Pancreas (tissue), 10 donors: ENCODE measurements around the gene ABCA6. TPM values are rescaled to one million over a fixed set of nuclear protein-coding genes. Genes with fewer than 3 reads are reported as not detected.
A peak's percentile ranks its signal among the peaks of the same experiment; 100 is the strongest.
"Not testable (repeated sequence)": the region's sequence is repeated elsewhere in the genome, so short reads cannot be mapped to it uniquely, and the experiment has no call there.

Experiments
- ATAC-seq, 4 donors: fragments of 200-7000 bp; cut with Tn5 transposase; one replicate each; pipeline versions ENCODE4 v1.8.0 to v1.9.1; 2020; ENCODE audit warnings: mild to moderate bottlenecking in 4 of 4, moderate library complexity in 4 of 4
- DNase-seq, 6 donors: peaks; one replicate each; pipeline ENCODE4 v3.0.0-alpha.2; 2020
- FAIRE-seq: peaks from 2 replicates; lab custom pipeline; 2012; peaks lifted over from hg19 to GRCh38; lab: Jason Lieb, UNC
- H3K27ac ChIP-seq, 4 donors: fragments of 200-600 bp; sonication (generic); 1 replicate in 3 of 4; 2 replicates in 1 of 4; pipeline versions ENCODE4 v1.5.0 to v1.8.0; 2020
- H3K27me3 ChIP-seq, 4 donors: fragments of 200-600 bp; one replicate each; pipeline ENCODE4 v1.8.0; 2021
- H3K36me3 ChIP-seq, 3 donors: fragments of 200-600 bp; sonication (generic) in 1 of 3; one replicate each; pipeline versions ENCODE4 v1.5.0 to v1.8.0; 2020 to 2021
- H3K4me1 ChIP-seq, 3 donors: fragments of 200-600 bp; one replicate each; pipeline ENCODE4 v1.8.0; 2021
- H3K4me3 ChIP-seq, 4 donors: fragments of 200-600 bp; sonication (generic) in 2 of 4; one replicate each; pipeline versions ENCODE4 v1.5.0 to v1.8.0; 2020 to 2021
- H3K9me3 ChIP-seq, 4 donors: fragments of 200-600 bp; one replicate each; pipeline ENCODE4 v1.8.0; 2021
- WGBS, 2 donors: extraction: QIAGEN DNeasy Blood & Tissue Kit; methylation state at CpG; one replicate each; pipeline ENCODE4 v1.1.7; 2013; 5-methylcytosine and 5-hydroxymethylcytosine counted together
- intact Hi-C, 3 donors: fragments of 100-400 bp; cut with DNase I; formaldehyde crosslinking; loops; one replicate each; pipeline versions ENCODE4 v1.11.1 to v1.14.2; 2022
- polyA plus RNA-seq, 2 donors: library from polyadenylated mRNA; stranded (reverse); fragments of 200-250 nt; gene quantifications; one replicate each; pipeline ENCODE4 v1.2.3, GENCODE V29; 2013
- total RNA-seq, 6 donors: library from RNA; stranded (reverse); fragmentation: NEBNext Ultra II Directional in 4 of 6; extraction: Animal tissue kit (Norgen Biotek cat#: 25700) in 4 of 6; gene quantifications; one replicate each; pipeline versions ENCODE4 v1.2.1 to v1.2.4, GENCODE V29; 2021 to 2023
- TF ChIP-seq, protein P1 (sequence below), 4 donors: fragments of 200-600 bp; sonication (generic) in 3 of 4; IDR thresholded peaks; one replicate each; pipeline versions ENCODE4 v1.5.0 to v1.8.0; 2021; ENCODE audit warnings: antibody characterized with exemption in 4 of 4
- donor health status: healthy with polysubstance abuse.
- donor health status: DM: no; HTN: no; CAD: no; lungs with moderate emphysema.
- donor health status: DM: no; HTN: no; CAD: no.
- donor health status: control.
- donor health status: control.
- donor health status: Bipolar disorder and iron deficiency.
- donor health status: DM: yes; HTN: yes; CAD: no.
- donor health status: DM: no; HTN: no; CAD: no.
- donor health status: DM: no; HTN: no; CAD: no.
- donor health status: DM: yes; HTN: yes; CAD: no.

Gene ABCA6
- total and polyA plus RNA-seq, 8 donors, result 0.85 to 11.0 (median 4.1) TPM

DNA sequence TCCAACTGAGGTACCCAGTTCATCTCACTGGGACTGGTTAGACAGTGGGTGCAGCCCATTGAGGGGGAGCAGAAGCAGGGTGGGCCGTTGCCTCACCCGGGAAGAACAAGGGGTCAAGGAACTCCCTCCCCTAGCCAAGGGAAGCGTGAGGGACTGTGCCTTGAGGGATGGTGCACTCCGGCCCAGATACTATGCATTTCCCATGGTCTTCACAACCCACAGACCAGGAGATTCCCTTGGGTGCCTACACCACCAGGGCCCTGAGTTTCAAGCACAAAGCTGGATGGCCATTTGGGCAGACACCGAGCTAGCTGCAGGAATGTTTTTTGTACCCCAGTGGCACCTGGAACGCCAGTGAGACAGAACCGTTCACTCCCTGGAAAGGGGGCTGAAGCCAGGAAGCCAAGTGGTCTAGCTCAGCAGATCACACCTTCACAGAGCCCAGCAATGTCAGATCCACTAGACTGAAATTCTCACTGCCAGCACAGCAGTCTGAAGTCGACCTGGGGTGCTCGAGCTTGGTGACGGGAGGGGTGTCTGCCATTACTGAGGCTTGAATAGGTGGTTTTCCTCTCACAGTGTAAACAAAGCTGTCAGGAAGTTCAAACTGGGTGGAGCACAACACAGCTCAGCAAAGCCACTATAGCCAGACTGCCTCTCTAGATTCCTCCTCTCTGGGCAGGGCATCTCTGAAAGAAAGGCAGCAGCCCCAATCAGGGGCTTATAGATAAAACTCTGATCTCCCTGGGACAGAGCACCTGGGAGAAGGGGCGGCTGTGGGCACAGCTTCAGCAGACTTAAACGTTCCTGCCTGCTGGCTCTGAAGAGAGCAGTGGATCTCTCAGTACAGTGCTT, 71.1 kb downstream of the ABCA6 start:
- H3K27me3 ChIP-seq, intact Hi-C loops, H3K9me3 ChIP-seq, H3K27ac ChIP-seq, H3K4me3 ChIP-seq, ATAC-seq, FAIRE-seq, DNase-seq, H3K36me3 ChIP-seq, H3K4me1 ChIP-seq: not testable (repeated sequence)
- 76 to 79% methylated on average over 12 of the region's 12 CpGs for WGBS, 2 donors

DNA sequence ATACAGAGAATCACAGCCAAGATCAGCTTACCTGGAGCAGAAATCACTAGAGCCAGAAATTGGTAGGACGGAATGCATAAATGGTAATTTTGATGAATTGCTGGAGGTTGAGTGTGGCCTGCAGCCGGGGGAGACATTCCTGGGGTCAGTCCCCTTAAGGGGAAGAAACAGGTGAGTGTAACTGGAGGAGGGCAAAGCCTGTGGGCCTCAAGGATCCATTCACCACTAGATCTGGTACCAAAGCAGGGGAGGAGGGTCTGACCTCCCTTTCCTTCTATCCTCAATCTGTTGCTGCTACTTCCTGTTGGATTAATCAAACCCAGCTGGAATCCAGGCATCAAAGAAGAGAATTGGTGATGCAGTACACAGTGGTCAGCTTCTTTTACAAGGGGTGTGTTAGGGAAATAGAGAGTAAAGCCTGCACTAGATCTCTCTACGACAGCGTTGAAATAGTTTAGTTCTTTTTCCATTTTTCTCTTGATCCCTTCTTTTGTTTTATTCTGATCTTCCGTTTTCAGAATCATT, 72.4 kb downstream of the ABCA6 start:
- Histone ChIP-seq H3K27ac (no peak overlapping the region), H3K36me3 (no peaks in the 10 kb centered on the region), H3K4me1 (peaks cover 0 to 4% (median 3%) of the 10 kb centered on the region in 3 donors), H3K9me3 (no peaks in the 10 kb centered on the region), H3K27me3 (no peaks in the 10 kb centered on the region), H3K4me3 (no peak overlapping the region)
- intact Hi-C loops, result no loop called here
- TF ChIP-seq, protein P1, sequence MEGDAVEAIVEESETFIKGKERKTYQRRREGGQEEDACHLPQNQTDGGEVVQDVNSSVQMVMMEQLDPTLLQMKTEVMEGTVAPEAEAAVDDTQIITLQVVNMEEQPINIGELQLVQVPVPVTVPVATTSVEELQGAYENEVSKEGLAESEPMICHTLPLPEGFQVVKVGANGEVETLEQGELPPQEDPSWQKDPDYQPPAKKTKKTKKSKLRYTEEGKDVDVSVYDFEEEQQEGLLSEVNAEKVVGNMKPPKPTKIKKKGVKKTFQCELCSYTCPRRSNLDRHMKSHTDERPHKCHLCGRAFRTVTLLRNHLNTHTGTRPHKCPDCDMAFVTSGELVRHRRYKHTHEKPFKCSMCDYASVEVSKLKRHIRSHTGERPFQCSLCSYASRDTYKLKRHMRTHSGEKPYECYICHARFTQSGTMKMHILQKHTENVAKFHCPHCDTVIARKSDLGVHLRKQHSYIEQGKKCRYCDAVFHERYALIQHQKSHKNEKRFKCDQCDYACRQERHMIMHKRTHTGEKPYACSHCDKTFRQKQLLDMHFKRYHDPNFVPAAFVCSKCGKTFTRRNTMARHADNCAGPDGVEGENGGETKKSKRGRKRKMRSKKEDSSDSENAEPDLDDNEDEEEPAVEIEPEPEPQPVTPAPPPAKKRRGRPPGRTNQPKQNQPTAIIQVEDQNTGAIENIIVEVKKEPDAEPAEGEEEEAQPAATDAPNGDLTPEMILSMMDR (IDR thresholded peaks at IDR 0.05), result no peak
- DNase-seq (no peak), ATAC-seq (no peak), FAIRE-seq (no peak)
- WGBS, 2 donors, result 93 to 96% methylated on average over 5 of the region's 5 CpGs

DNA sequence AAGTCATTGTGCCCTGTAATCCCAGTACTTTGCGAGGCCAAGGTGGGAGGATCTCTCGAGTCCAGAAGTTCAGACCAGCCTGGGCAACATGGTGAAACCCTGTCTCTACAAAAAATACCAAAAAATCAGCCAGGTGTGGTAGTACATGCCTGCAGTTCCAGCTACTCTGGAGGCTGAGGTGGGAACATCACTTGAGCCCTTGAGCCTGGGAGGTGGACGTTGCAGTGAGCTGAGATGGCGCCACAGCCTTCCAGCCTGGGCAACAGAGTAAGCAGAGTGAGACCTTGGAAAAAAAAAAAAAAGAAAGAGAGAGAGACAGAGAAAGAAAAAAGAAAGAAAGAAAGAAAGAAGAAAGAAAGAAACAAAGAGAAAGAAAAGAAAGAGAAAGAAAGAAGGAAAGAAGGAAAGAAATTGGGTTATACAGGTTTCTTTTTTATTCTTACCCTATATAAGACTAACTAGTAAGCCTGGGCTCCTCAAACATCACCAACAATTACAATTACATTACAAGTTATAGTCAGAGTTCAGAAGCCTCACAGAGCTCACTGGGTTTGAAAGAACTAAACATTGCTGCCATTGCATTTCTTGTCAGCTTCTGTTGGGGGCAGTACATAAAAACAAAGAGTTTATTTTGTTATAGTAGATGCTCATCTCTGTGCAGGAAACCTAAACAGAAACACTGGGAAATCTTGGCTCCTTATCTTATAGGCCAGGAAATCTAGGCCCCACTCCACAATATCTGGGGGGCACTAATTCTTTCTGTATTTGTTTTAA, 74.2 kb downstream of the ABCA6 start:
- intact Hi-C loops, result no loop called here
- Histone ChIP-seq H3K27me3 (no peaks in the 10 kb centered on the region), H3K4me3 (no peak overlapping the region), H3K9me3 (no peaks in the 10 kb centered on the region), H3K36me3 (no peaks in the 10 kb centered on the region), H3K4me1 (peaks cover 0 to 4% (median 3%) of the 10 kb centered on the region in 3 donors), H3K27ac (no peak overlapping the region)
- WGBS, 2 donors, result 95% methylated on average over 4 of the region's 4 CpGs
- ATAC-seq (peak in 1 of 4 donors; percentile 32), FAIRE-seq (no peak), DNase-seq (no peak)
- TF ChIP-seq, protein P1 (IDR thresholded peaks at IDR 0.05), result no peak

DNA sequence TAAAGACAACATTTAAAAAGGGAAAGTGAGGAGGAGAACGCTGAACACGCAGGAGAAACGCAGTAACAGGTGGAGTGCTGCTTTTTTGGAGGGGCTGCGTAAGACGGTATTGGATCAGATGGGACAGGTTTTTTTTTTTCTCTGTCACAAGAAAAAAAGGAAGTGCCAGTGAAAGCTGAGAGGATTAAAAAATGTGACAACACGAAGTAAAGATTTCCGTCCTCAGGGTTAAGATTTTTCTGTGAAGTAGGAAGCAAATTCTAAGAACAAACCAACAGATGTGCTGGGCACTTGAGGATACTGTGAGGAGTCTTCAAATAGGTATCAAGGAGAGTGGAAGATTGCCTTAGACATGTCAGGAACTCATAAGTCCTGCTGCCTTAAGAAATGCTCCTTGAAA, 75.2 kb downstream of the ABCA6 start:
- Histone ChIP-seq H3K4me1 (peaks cover 0 to 4% (median 3%) of the 10 kb centered on the region in 3 donors), H3K27me3 (no peaks in the 10 kb centered on the region), H3K36me3 (no peaks in the 10 kb centered on the region), H3K9me3 (no peaks in the 10 kb centered on the region), H3K4me3 (no peak overlapping the region), H3K27ac (no peak overlapping the region)
- WGBS, 2 donors, result 90 to 97% methylated on average over 7 of the region's 7 CpGs
- intact Hi-C loops, result no loop called here
- DNase-seq (no peak), ATAC-seq (no peak), FAIRE-seq (no peak)
- TF ChIP-seq, protein P1 (IDR thresholded peaks at IDR 0.05), result no peak

DNA sequence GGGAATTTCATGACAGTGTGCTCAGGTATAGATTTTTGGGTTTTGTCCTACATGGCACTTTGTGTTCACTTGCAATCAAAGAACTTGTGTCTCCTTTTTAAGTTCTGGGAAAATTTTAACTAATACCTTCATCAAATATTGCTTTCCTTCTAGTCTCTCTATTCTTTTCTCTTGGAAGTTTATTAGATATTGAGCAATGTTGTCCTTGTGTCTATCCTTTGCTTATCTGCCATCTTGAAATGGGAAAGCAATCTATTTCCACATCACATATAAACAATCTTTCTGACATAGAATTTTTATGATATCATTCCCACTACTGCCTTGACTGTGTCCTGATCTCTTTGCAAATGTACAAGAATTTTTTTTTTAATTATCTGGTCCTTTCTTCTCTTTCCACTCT, 76.6 kb downstream of the ABCA6 start:
- Histone ChIP-seq H3K4me3 (no peak overlapping the region), H3K27me3 (no peaks in the 10 kb centered on the region), H3K27ac (no peak overlapping the region), H3K4me1 (peaks cover 0 to 4% (median 3%) of the 10 kb centered on the region in 3 donors), H3K9me3 (no peaks in the 10 kb centered on the region), H3K36me3 (no peaks in the 10 kb centered on the region)
- TF ChIP-seq, protein P1 (IDR thresholded peaks at IDR 0.05), result no peak
- DNase-seq, result no peak
- intact Hi-C loops, result no loop called here
- ATAC-seq, result no peak
- no peak for FAIRE-seq
